HG03060 (cell line): ENCODE results near the gene AKAP13.

ENCODE experiments used
- ATAC-seq: cut with Tn5 transposase; IDR thresholded peaks from one replicate; pipeline ENCODE4 v1.9.1; 2021; ENCODE audit warnings: low read depth, moderate number of reproducible peaks; ENCODE audit not compliant: unreplicated experiment

Gene AKAP13

GRCh38 chr15:85757939-85758654 lies 377.7 kb downstream of the AKAP13 start:
- no peak for ATAC-seq

GRCh38 chr15:85758655-85758978 lies 378.2 kb downstream of the AKAP13 start:
- no peak for ATAC-seq

GRCh38 chr15:85759376-85759775 lies 379.0 kb downstream of the AKAP13 start:
- no peak for ATAC-seq

- ATAC-seq = no peak
Measured at GRCh38 chr15:85760049-85760448, 379.6 kb downstream of the AKAP13 start.

- ATAC-seq = no peak
Measured at GRCh38 chr15:85760531-85761371, 380.3 kb downstream of the AKAP13 start.

GRCh38 chr15:85761635-85762034 lies 381.2 kb downstream of the AKAP13 start:
- ATAC-seq = no peak

GRCh38 chr15:85762039-85762755 lies 381.8 kb downstream of the AKAP13 start:
- no peak for ATAC-seq

- ATAC-seq = no peak
Measured at GRCh38 chr15:85762756-85763127, 382.3 kb downstream of the AKAP13 start.

- ATAC-seq = no peak
Measured at GRCh38 chr15:85763157-85763556, 382.8 kb downstream of the AKAP13 start.

- ATAC-seq = no peak
Measured at GRCh38 chr15:85763673-85764633, 383.6 kb downstream of the AKAP13 start.

- no peak for ATAC-seq
Measured at GRCh38 chr15:85764649-85765277, 384.4 kb downstream of the AKAP13 start.

GRCh38 chr15:85766001-85766831 lies 385.8 kb downstream of the AKAP13 start:
- no peak for ATAC-seq

- no peak for ATAC-seq
Measured at GRCh38 chr15:85767785-85768529, 387.6 kb downstream of the AKAP13 start.

- no peak for ATAC-seq
Measured at GRCh38 chr15:85768595-85769168, 388.3 kb downstream of the AKAP13 start.

GRCh38 chr15:85769182-85769900 lies 388.9 kb downstream of the AKAP13 start:
- no peak for ATAC-seq

GRCh38 chr15:85770096-85771041 lies 390.0 kb downstream of the AKAP13 start:
- ATAC-seq = no peak
